Activated CD4-positive, alpha-beta T cell treated with anti-CD3 and anti-CD28 coated beads for 4 hours (primary cell): ENCODE results near the gene CCDC102B.
"Not testable (repeated sequence)": the region's sequence is repeated elsewhere in the genome, so short reads cannot be mapped to it uniquely, and the experiment has no call there.

Experiments used
- DNase-seq, 2 donors: peaks; one replicate each; pipeline ENCODE4 v3.0.0-alpha.2; 2020

CCDC102B gene

GRCh38 chr18:68797871-68798270 is at the start of gene CCDC102B:
TSS of gene CCDC102B (plus strand) at chr18:68798080. CDS start at chr18:68836764, 38,684 bp downstream.
- no peak for DNase-seq

- no peak for DNase-seq
Observed at GRCh38 chr18:68757126-68757525, 40.8 kb upstream of the CCDC102B start.

GRCh38 chr18:68759308-68759707 is 38.6 kb upstream of the CCDC102B start:
- DNase-seq: no peak

GRCh38 chr18:68763083-68763482 is 34.8 kb upstream of the CCDC102B start:
- DNase-seq: no peak

GRCh38 chr18:68764016-68764415 is 33.9 kb upstream of the CCDC102B start:
- no peak for DNase-seq

- no peak for DNase-seq
Observed at GRCh38 chr18:68766433-68766832, 31.4 kb upstream of the CCDC102B start.

- DNase-seq: no peak
Observed at GRCh38 chr18:68769461-68769860, 28.4 kb upstream of the CCDC102B start.

- no peak for DNase-seq
Observed at GRCh38 chr18:68772268-68772667, 25.6 kb upstream of the CCDC102B start.

GRCh38 chr18:68778280-68778886 is 19.5 kb upstream of the CCDC102B start:
- DNase-seq: no peak

- no peak for DNase-seq
Observed at GRCh38 chr18:68779169-68779568, 18.7 kb upstream of the CCDC102B start.

- DNase-seq: no peak
Observed at GRCh38 chr18:68780802-68781635, 16.9 kb upstream of the CCDC102B start.

- DNase-seq: no peak
Observed at GRCh38 chr18:68783506-68783905, 14.4 kb upstream of the CCDC102B start.

GRCh38 chr18:68784071-68784470 is 13.8 kb upstream of the CCDC102B start:
- DNase-seq: no peak

GRCh38 chr18:68790290-68790689 is 7.6 kb upstream of the CCDC102B start:
- not testable (repeated sequence) for DNase-seq

- DNase-seq: no peak
Observed at GRCh38 chr18:68791801-68792200, 6.1 kb upstream of the CCDC102B start.

- DNase-seq: no peak
Observed at GRCh38 chr18:68793951-68794350, 3.9 kb upstream of the CCDC102B start.

- no peak for DNase-seq
Observed at GRCh38 chr18:68796936-68797690, 767 bp upstream of the CCDC102B start.

GRCh38 chr18:68800075-68800474 is 2.2 kb downstream of the CCDC102B start:
- no peak for DNase-seq

GRCh38 chr18:68803356-68803755 is 5.5 kb downstream of the CCDC102B start:
- DNase-seq: no peak

- DNase-seq: no peak
Observed at GRCh38 chr18:68817584-68817983, 19.7 kb downstream of the CCDC102B start.

GRCh38 chr18:68818584-68818983 is 20.7 kb downstream of the CCDC102B start:
- DNase-seq: no peak

- DNase-seq: no peak
Observed at GRCh38 chr18:68822926-68823325, 25.0 kb downstream of the CCDC102B start.

GRCh38 chr18:68826121-68826520 is 28.2 kb downstream of the CCDC102B start:
- no peak for DNase-seq
